Karpas-422 (cell line): ENCODE results near the gene PPIG. TPM values are rescaled to one million over a fixed set of nuclear protein-coding genes. Genes with fewer than 3 reads are reported as not detected.

Source experiments
- DNase-seq: peaks from one replicate; pipeline ENCODE4 v3.0.0-alpha.2; 2015
- H2AFZ ChIP-seq: fragments of 200-600 bp; sonication (generic); 2 replicates; pipeline ENCODE4 v1.6.1; 2014; ENCODE audit warnings: antibody characterized with exemption, low read length, mixed read lengths
- H3K27ac ChIP-seq: fragments of 200-600 bp; sonication (generic); 2 replicates; pipeline ENCODE4 v1.5.1; 2014; ENCODE audit warnings: mild to moderate bottlenecking, low read length, moderate library complexity
- H3K27me3 ChIP-seq: fragments of 200-600 bp; sonication (generic); 2 replicates; pipeline ENCODE4 v1.6.1; 2014; ENCODE audit warnings: low read length, mixed read lengths
- H3K36me3 ChIP-seq: fragments of 200-600 bp; sonication (generic); 2 replicates; pipeline ENCODE4 v1.6.1; 2014; ENCODE audit warnings: low read length, mixed read lengths; ENCODE audit not compliant: insufficient read depth
- H3K4me1 ChIP-seq: fragments of 200-600 bp; sonication (generic); 2 replicates; pipeline ENCODE4 v1.6.1; 2014; ENCODE audit warnings: mild to moderate bottlenecking, low read length, mixed read lengths
- H3K4me2 ChIP-seq: fragments of 200-600 bp; sonication (generic); 2 replicates; pipeline ENCODE4 v1.6.1; 2014; ENCODE audit warnings: low read length, low read depth, mild to moderate bottlenecking; ENCODE audit not compliant: poor library complexity, severe bottlenecking
- H3K4me3 ChIP-seq: fragments of 200-600 bp; sonication (generic); 2 replicates; pipeline ENCODE4 v1.5.1; 2014; ENCODE audit warnings: mild to moderate bottlenecking, antibody characterized with exemption, low read length, mixed read lengths
- H3K79me2 ChIP-seq: fragments of 200-600 bp; sonication (generic); 2 replicates; pipeline ENCODE4 v1.6.1; 2014; ENCODE audit warnings: mild to moderate bottlenecking, low read length, mixed read lengths
- H3K9ac ChIP-seq: fragments of 200-600 bp; sonication (generic); 2 replicates; pipeline ENCODE4 v1.6.0; 2014; ENCODE audit warnings: low read length
- H3K9me2 ChIP-seq: fragments of 200-600 bp; sonication (generic), shearing (Covaris generic); replicated peaks from 2 replicates; pipeline ENCODE4 v1.6.0; 2014; ENCODE audit warnings: mild to moderate bottlenecking, low read length, moderate library complexity; ENCODE audit not compliant: insufficient read depth
- H3K9me3 ChIP-seq: fragments of 300-700, 200-600 bp; sonication (generic); 2 replicates; pipeline ENCODE4 v1.6.1; 2014; ENCODE audit warnings: low read length, mixed read lengths
- H4K20me1 ChIP-seq: fragments of 200-600 bp; sonication (generic); 2 replicates; pipeline ENCODE4 v1.6.1; 2014; ENCODE audit warnings: mild to moderate bottlenecking, antibody characterized with exemption, low read length, low read depth; ENCODE audit not compliant: insufficient read depth
- total RNA-seq: library from RNA; depleted of rRNA; stranded (reverse); fragments of >200 nt; shearing (Covaris generic); gene quantifications from 2 replicates; pipeline ENCODE4 v1.2.3, GENCODE V29; 2014; ENCODE audit warnings: low replicate concordance

PPIG gene
- total RNA-seq, 1 experiment from 2014 or later: 37.5 TPM

DNA sequence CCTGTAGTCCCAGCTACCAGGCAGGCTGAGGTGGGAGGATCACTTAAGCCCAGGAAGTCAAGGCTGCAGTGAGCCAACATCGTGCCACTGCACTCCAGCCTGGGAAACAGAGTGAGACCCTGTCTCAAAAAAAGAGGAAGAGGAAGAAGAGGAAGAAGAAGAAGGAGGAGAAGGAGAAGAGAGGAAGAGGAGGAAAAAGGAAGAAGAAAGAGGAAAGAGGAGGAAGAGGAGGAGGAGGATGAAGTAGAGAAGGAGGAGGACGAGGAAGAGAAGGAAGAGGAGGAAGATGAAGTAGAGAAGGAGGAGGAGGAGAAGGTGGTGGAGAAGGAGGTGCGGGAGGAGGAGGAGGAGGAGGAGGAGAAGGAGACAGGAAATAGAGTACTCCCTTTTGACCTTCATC is 72.0 kb downstream of the PPIG start:
- Histone ChIP-seq H3K9ac (no peak overlapping the region), H3K27ac (no peak overlapping the region), H3K79me2 (no peaks in the 10 kb centered on the region), H3K9me3 (no peaks in the 10 kb centered on the region), H3K4me3 (no peak overlapping the region), H3K27me3 (no peaks in the 10 kb centered on the region), H3K9me2 (no peaks in the 10 kb centered on the region), H2AFZ (no peak overlapping the region), H3K4me1 (peaks cover 7% of the 10 kb centered on the region), H3K4me2 (peak overlapping the region; percentile 19), H4K20me1 (no peaks in the 10 kb centered on the region), H3K36me3 (no peaks in the 10 kb centered on the region)
- no peak for DNase-seq

DNA sequence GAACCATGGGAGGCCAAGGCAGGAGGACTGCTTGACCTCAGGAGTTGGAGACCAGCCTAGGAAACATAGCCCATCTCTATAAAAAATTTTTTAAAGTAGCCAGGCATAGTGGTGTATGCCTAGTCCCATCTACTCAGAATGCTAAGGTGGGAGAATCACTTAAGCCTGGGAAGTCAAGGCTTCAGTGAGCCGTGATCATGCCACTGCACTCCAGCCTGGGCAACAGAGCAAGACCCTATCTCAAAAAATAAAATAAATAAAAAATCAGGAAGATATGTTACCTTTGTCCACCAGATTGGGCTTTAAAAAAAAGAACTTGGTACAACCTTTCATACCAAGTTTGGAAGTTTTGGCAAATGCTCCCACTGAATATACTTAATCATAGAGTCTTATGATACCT is 74.7 kb downstream of the PPIG start:
- Histone ChIP-seq H3K4me2 (no peak overlapping the region), H3K9me2 (no peaks in the 10 kb centered on the region), H3K79me2 (no peaks in the 10 kb centered on the region), H3K4me1 (peaks cover 11% of the 10 kb centered on the region), H3K9me3 (no peaks in the 10 kb centered on the region), H3K9ac (no peak overlapping the region), H4K20me1 (no peaks in the 10 kb centered on the region), H3K27me3 (no peaks in the 10 kb centered on the region), H2AFZ (no peak overlapping the region), H3K27ac (no peak overlapping the region), H3K36me3 (no peaks in the 10 kb centered on the region), H3K4me3 (no peak overlapping the region)
- no peak for DNase-seq

- no peaks in the 10 kb centered on the region for H3K9me3 ChIP-seq
- no peak overlapping the region for H3K4me3 ChIP-seq
- no peaks in the 10 kb centered on the region for H3K27me3 ChIP-seq
- peak; percentile 61 for DNase-seq
- no peak overlapping the region for H2AFZ ChIP-seq
- H3K9ac ChIP-seq: no peak overlapping the region
- no peak overlapping the region for H3K4me2 ChIP-seq
- H3K79me2 ChIP-seq: no peaks in the 10 kb centered on the region
- H3K36me3 ChIP-seq: no peaks in the 10 kb centered on the region
- peaks cover 11% of the 10 kb centered on the region for H3K4me1 ChIP-seq
- H4K20me1 ChIP-seq: no peaks in the 10 kb centered on the region
- H3K9me2 ChIP-seq: no peaks in the 10 kb centered on the region
- H3K27ac ChIP-seq: no peak overlapping the region
These were observed 75.2 kb downstream of the PPIG start for GRCh38 chr2:169659320-169659719.

DNA sequence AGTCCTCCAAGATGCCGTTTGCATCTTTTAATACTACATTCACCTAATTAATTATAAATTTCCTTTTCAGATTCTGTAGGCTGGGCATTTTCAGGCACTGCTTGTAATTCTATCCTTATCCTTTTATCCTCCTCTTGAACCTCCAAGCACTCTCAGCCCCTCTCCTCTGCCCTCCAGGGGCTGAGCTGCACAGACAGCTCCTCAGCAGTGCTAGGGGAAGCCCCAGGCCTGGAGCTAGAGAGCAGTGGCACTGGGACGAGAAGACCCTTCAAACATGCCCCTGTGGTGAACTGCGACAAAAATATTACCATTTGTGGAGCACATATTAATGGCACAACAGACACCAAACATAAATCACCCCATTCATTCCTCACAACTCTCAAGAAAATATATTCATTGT is 77.1 kb downstream of the PPIG start:
- no peak overlapping the region for H3K9ac ChIP-seq
- H3K9me3 ChIP-seq: no peaks in the 10 kb centered on the region
- H3K36me3 ChIP-seq: no peaks in the 10 kb centered on the region
- no peaks in the 10 kb centered on the region for H3K9me2 ChIP-seq
- DNase-seq: no peak
- H2AFZ ChIP-seq: no peak overlapping the region
- H3K79me2 ChIP-seq: no peaks in the 10 kb centered on the region
- no peak overlapping the region for H3K4me3 ChIP-seq
- peaks cover 11% of the 10 kb centered on the region for H3K4me1 ChIP-seq
- H3K4me2 ChIP-seq: no peak overlapping the region
- H3K27me3 ChIP-seq: no peaks in the 10 kb centered on the region
- H4K20me1 ChIP-seq: no peaks in the 10 kb centered on the region
- no peak overlapping the region for H3K27ac ChIP-seq

DNA sequence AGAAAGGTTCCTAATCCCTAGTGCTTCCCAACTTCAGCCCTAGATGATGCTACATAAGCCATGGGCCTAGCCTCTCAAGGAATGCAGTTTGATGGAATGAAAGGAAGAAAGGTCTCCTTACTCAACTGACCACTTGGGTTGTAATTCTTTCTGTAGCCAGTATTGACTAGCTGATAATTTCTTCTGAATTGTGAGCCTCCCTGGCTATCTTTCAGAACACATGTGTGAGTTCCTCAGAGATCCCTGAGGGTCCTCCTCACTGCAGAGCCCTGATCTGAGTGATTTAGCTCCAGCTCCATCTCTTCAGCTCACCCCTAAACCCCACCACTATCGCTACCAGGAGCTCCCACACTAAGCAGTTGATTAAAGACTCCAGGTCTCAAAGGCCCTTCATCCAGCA is 78.6 kb downstream of the PPIG start:
- H3K9me3 ChIP-seq: no peaks in the 10 kb centered on the region
- no peaks in the 10 kb centered on the region for H3K27me3 ChIP-seq
- H3K4me3 ChIP-seq: no peak overlapping the region
- no peak overlapping the region for H3K27ac ChIP-seq
- H3K36me3 ChIP-seq: no peaks in the 10 kb centered on the region
- H2AFZ ChIP-seq: no peak overlapping the region
- no peak for DNase-seq
- H4K20me1 ChIP-seq: no peaks in the 10 kb centered on the region
- no peak overlapping the region for H3K4me2 ChIP-seq
- no peak overlapping the region for H3K9ac ChIP-seq
- H3K9me2 ChIP-seq: no peaks in the 10 kb centered on the region
- H3K79me2 ChIP-seq: no peaks in the 10 kb centered on the region
- peaks cover 11% of the 10 kb centered on the region for H3K4me1 ChIP-seq

DNA sequence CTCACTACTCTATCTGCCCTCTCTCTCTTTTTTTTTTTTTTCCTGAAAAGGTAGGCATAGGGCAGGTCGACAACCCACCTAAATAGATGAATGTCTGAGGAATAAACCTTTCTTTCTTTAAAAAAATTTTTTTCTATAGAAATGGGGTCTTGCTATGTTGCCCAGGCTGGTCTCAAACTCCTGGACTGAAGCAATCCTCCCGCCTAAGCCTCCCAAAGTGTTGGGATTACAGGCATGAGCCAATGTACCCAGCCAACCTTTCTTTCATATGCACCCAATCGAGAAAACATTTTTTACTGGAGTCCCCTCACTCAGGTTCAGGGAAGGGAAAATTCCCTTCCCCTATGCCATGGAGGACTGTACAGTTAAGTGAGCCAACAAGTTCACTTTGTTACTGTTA is 79.1 kb downstream of the PPIG start:
- no peaks in the 10 kb centered on the region for H3K36me3 ChIP-seq
- no peaks in the 10 kb centered on the region for H3K9me3 ChIP-seq
- no peak overlapping the region for H3K9ac ChIP-seq
- no peaks in the 10 kb centered on the region for H4K20me1 ChIP-seq
- H2AFZ ChIP-seq: no peak overlapping the region
- no peak overlapping the region for H3K4me3 ChIP-seq
- no peak overlapping the region for H3K4me2 ChIP-seq
- H3K9me2 ChIP-seq: no peaks in the 10 kb centered on the region
- no peak overlapping the region for H3K27ac ChIP-seq
- no peak for DNase-seq
- H3K4me1 ChIP-seq: peaks cover 11% of the 10 kb centered on the region
- no peaks in the 10 kb centered on the region for H3K27me3 ChIP-seq
- H3K79me2 ChIP-seq: no peaks in the 10 kb centered on the region

DNA sequence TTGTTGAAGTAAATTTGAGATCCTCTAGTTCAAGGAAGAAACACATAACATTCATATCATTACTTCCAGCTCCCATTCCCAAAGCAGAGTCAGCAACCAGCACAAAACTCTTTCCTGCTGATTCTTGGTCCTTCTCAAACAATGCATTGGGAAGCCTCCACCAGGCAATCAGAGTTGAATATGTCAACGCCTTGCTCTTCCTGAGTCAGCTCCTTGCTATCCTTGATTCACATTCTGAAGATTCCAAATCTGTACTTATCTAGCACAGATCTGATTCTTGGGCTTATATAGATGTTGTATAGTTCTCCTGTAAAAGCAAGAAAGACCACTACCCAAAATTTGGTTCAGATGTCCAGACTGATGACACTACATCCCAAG is 80.4 kb downstream of the PPIG start:
- no peaks in the 10 kb centered on the region for H3K27me3 ChIP-seq
- H4K20me1 ChIP-seq: no peaks in the 10 kb centered on the region
- no peaks in the 10 kb centered on the region for H3K9me3 ChIP-seq
- no peaks in the 10 kb centered on the region for H3K9me2 ChIP-seq
- no peaks in the 10 kb centered on the region for H3K36me3 ChIP-seq
- H2AFZ ChIP-seq: no peak overlapping the region
- H3K4me1 ChIP-seq: peaks cover 5% of the 10 kb centered on the region
- no peak overlapping the region for H3K4me3 ChIP-seq
- H3K4me2 ChIP-seq: no peak overlapping the region
- no peak for DNase-seq
- no peak overlapping the region for H3K27ac ChIP-seq
- no peaks in the 10 kb centered on the region for H3K79me2 ChIP-seq
- no peak overlapping the region for H3K9ac ChIP-seq

GRCh38 chr2:169664978-169665930 is 81.1 kb downstream of the PPIG start:
- Histone ChIP-seq H3K27me3 (no peaks in the 10 kb centered on the region), H3K27ac (no peak overlapping the region), H4K20me1 (no peaks in the 10 kb centered on the region), H2AFZ (no peak overlapping the region), H3K9me3 (no peaks in the 10 kb centered on the region), H3K9me2 (no peaks in the 10 kb centered on the region), H3K4me1 (0 out of 2 replicates have a peak, but pooled peaks cover 3% of the 10 kb centered on the region), H3K79me2 (no peaks in the 10 kb centered on the region), H3K36me3 (no peaks in the 10 kb centered on the region), H3K4me2 (no peak overlapping the region), H3K9ac (no peak overlapping the region), H3K4me3 (no peak overlapping the region)
- DNase-seq: no peak
